Small intestine (tissue), 4 donors: ENCODE data around the gene MXD3. TPM values are rescaled to one million over a fixed set of nuclear protein-coding genes. Genes with fewer than 3 reads are reported as not detected.

Source experiments
- polyA plus RNA-seq, 4 donors: library from polyadenylated mRNA; stranded (reverse) in 3 of 4; unstranded in 1 of 4; fragments of 200-250 nt in 3 of 4; fragments of 120-200 nt in 1 of 4; gene quantifications; one replicate each; pipeline versions ENCODE4 v1.2.1 to v1.2.3, GENCODE V29; 2013
- donor health status: healthy with polysubstance abuse.
- donor health status: Bipolar disorder and iron deficiency.
- donor health status: healthy.

Gene MXD3
- polyA plus RNA-seq, 4 donors: 11.9 to 22.9 (median 14.4) TPM

Other genes with a start within 250 kb of the MXD3 start
- 100 to 1,000 TPM in 1 of 4 donors, 10 to 100 TPM in 1, 1 to 10 TPM in 2; 7.6 to 118 (median 39.7) TPM for gene FGFR4, start 225.0 kb downstream of the MXD3 start, polyA plus RNA-seq
- 10 to 100 TPM in 2 of 4 donors, 1 to 10 TPM in 2; 4.3 to 27.2 (median 11.5) TPM for gene NSD1, start 178.1 kb downstream of the MXD3 start, polyA plus RNA-seq
- gene RAB24, start 8.2 kb downstream of the MXD3 start, polyA plus RNA-seq: 10 to 100 TPM; 48.1 to 80.1 (median 73.0) TPM
- gene PRELID1, start 8.1 kb downstream of the MXD3 start, polyA plus RNA-seq: 100 to 1,000 TPM; 278 to 457 (median 339) TPM
- 100 to 1,000 TPM in 2 of 4 donors, 10 to 100 TPM in 2; 73.6 to 304 (median 158) TPM for gene LMAN2, start 39.8 kb upstream of the MXD3 start, polyA plus RNA-seq
- gene RGS14, start 46.0 kb upstream of the MXD3 start, polyA plus RNA-seq: 10 to 100 TPM; 12.8 to 31.3 (median 20.6) TPM
- under 1 TPM in 2 of 4 donors, not detected in 2; 0.01 to 0.07 TPM for gene SLC34A1, start 72.5 kb upstream of the MXD3 start, polyA plus RNA-seq
- gene PFN3, start 88.8 kb upstream of the MXD3 start, polyA plus RNA-seq: not detected
- gene F12, start 97.7 kb upstream of the MXD3 start, polyA plus RNA-seq: 10 to 100 TPM in 3 of 4 donors, under 1 TPM in 1; 0.28 to 22.4 (median 18.6) TPM
- 10 to 100 TPM; 17.0 to 29.5 (median 24.4) TPM for gene GRK6, start 114.8 kb upstream of the MXD3 start, polyA plus RNA-seq
- 1 to 10 TPM in 3 of 4 donors, under 1 TPM in 1; 0.86 to 3.7 (median 2.0) TPM for gene PRR7, start 134.9 kb upstream of the MXD3 start, polyA plus RNA-seq
- gene DBN1, start 161.7 kb upstream of the MXD3 start, polyA plus RNA-seq: 10 to 100 TPM in 2 of 4 donors, 1 to 10 TPM in 2; 1.6 to 32.0 (median 14.2) TPM
- gene PDLIM7, start 185.7 kb upstream of the MXD3 start, polyA plus RNA-seq: 10 to 100 TPM in 2 of 4 donors, 1 to 10 TPM in 2; 3.8 to 44.4 (median 18.3) TPM
- gene DOK3, start 197.9 kb upstream of the MXD3 start, polyA plus RNA-seq: 1 to 10 TPM; 3.1 to 6.0 (median 4.1) TPM
- gene DDX41, start 205.1 kb upstream of the MXD3 start, polyA plus RNA-seq: 10 to 100 TPM; 81.9 to 95.4 (median 87.6) TPM
- gene FAM193B, start 242.7 kb upstream of the MXD3 start, polyA plus RNA-seq: 100 to 1,000 TPM in 2 of 4 donors, 10 to 100 TPM in 2; 68.7 to 336 (median 155) TPM